ENCODE measurements around the gene ATXN1. TPM values are rescaled to one million over a fixed set of nuclear protein-coding genes. Genes with fewer than 3 reads are reported as not detected.

Gene ATXN1
- total RNA-seq, 1 experiment from 2014 or later: 5.6 TPM

DNA sequence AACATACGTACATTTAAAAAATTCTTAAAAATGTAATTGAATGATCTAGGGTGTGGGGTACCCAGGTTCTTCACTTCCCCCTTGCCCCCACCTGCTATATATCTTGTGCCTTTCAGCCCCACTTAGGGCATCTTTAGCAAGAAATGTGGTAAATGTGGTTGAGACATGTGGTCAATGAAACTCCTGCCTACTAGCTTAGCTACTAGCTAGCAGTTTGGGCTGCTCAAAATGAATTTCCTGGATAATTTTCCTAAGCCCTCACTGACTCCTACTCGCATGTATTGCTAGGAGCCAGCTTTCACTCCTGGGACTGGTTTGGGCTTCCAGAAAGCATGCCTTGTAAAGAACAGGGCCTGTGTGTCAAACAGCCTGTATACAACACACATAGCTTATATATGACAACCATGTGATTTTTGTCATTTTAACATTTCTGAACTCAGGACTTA lies 257.3 kb downstream of the ATXN1 start:
- Histone ChIP-seq H3K4me1 (ENCODE audit: insufficient read depth, low read length) (no peaks in the 10 kb centered on the region), H3K27ac (ENCODE audit: insufficient read length, low read depth, low read length) (no peak overlapping the region), H4K5ac (ENCODE audit: insufficient read length, low read depth, low read length) (no peak overlapping the region), H3K23me2 (ENCODE audit: insufficient read length, low read depth, low read length, poor library complexity, severe bottlenecking) (no peaks in the 10 kb centered on the region), H2BK12ac (ENCODE audit: insufficient read length, low read depth, low read length) (no peak overlapping the region), H3K4me2 (ENCODE audit: insufficient read depth, insufficient read length, low read length) (no peak overlapping the region), H3K18ac (ENCODE audit: insufficient read length, low read depth, low read length) (no peak overlapping the region), H2BK20ac (ENCODE audit: low read depth, low read length, poor library complexity, severe bottlenecking) (no peak overlapping the region), H4K8ac (replicated peaks; ENCODE audit: insufficient read length, low read depth, low read length) (no peak overlapping the region), H2BK15ac (ENCODE audit: low read depth, low read length) (no peak overlapping the region), H3K79me2 (ENCODE audit: insufficient read depth, low read length) (no peaks in the 10 kb centered on the region), H2BK5ac (ENCODE audit: insufficient read length, low read length) (no peak overlapping the region), H3K14ac (ENCODE audit: insufficient read depth, low read length) (no peak overlapping the region), H3K27me3 (ENCODE audit: insufficient read depth, low read length) (no peaks in the 10 kb centered on the region), H3K23ac (ENCODE audit: insufficient read length, low read depth, low read length) (no peak overlapping the region), H4K91ac (ENCODE audit: insufficient read length, low read depth, low read length) (no peak overlapping the region), H2AK5ac (ENCODE audit: insufficient read length, low read length) (no peak overlapping the region), H2BK120ac (ENCODE audit: low read depth, low read length, poor library complexity, severe bottlenecking) (no peak overlapping the region), H3K56ac (ENCODE audit: insufficient read length, low read depth, low read length) (no peak overlapping the region), H3K79me1 (ENCODE audit: insufficient read depth, low read depth, low read length, poor library complexity, severe bottlenecking) (no peaks in the 10 kb centered on the region), H3T11ph (ENCODE audit: low read length) (no peak overlapping the region), H3K9ac (ENCODE audit: extremely low read depth, insufficient read length, low read length) (no peak overlapping the region), H3K9me3 (ENCODE audit: control insufficient read depth, low read depth, low read length) (no peaks in the 10 kb centered on the region), H2AFZ (ENCODE audit: low read length) (no peak overlapping the region), H4K20me1 (ENCODE audit: control insufficient read depth, insufficient read depth, insufficient read length) (no peaks in the 10 kb centered on the region), H3K4ac (ENCODE audit: low read depth, low read length) (no peak overlapping the region)
- Mint-ChIP-seq H3K4me1 (peaks cover 0 to 5% of the 10 kb centered on the region in 2 experiments; a peak in 3 of 4 replicates), H3K36me3 (ENCODE audit: insufficient read depth in 1 of 3, low read depth in 3 of 3) (peaks cover under 1 to 7% (median 4%) of the 10 kb centered on the region in 3 experiments; a peak in 3 of 7 replicates), H3K4me3 (no peak overlapping the region), H3K27me3 (ENCODE audit: low read depth) (no peaks in the 10 kb centered on the region), H3K9me3 (peaks cover 4% of the 10 kb centered on the region in 2 experiments; a peak in 4 of 5 replicates), H3K27ac (no peak overlapping the region)
- WGBS (ENCODE audit: extremely low coverage, insufficient read length, low lambda C conversion rate): 100% methylated on average over 1 of the region's 2 CpGs
- TF ChIP-seq, protein P1, sequence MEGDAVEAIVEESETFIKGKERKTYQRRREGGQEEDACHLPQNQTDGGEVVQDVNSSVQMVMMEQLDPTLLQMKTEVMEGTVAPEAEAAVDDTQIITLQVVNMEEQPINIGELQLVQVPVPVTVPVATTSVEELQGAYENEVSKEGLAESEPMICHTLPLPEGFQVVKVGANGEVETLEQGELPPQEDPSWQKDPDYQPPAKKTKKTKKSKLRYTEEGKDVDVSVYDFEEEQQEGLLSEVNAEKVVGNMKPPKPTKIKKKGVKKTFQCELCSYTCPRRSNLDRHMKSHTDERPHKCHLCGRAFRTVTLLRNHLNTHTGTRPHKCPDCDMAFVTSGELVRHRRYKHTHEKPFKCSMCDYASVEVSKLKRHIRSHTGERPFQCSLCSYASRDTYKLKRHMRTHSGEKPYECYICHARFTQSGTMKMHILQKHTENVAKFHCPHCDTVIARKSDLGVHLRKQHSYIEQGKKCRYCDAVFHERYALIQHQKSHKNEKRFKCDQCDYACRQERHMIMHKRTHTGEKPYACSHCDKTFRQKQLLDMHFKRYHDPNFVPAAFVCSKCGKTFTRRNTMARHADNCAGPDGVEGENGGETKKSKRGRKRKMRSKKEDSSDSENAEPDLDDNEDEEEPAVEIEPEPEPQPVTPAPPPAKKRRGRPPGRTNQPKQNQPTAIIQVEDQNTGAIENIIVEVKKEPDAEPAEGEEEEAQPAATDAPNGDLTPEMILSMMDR (conservative IDR thresholded peaks at IDR 0.05): no peak
- DNase-seq: no peak
